Kidney capillary endothelial cell (primary cell): ENCODE data around the gene SMARCA4.
"Not testable (repeated sequence)": the region's sequence is repeated elsewhere in the genome, so short reads cannot be mapped to it uniquely, and the experiment has no call there.

Experiments
- DNase-seq: peaks from one replicate; pipeline ENCODE4 v3.0.0-alpha.2; 2018; ENCODE audit warnings: low spot score

SMARCA4 gene

DNA sequence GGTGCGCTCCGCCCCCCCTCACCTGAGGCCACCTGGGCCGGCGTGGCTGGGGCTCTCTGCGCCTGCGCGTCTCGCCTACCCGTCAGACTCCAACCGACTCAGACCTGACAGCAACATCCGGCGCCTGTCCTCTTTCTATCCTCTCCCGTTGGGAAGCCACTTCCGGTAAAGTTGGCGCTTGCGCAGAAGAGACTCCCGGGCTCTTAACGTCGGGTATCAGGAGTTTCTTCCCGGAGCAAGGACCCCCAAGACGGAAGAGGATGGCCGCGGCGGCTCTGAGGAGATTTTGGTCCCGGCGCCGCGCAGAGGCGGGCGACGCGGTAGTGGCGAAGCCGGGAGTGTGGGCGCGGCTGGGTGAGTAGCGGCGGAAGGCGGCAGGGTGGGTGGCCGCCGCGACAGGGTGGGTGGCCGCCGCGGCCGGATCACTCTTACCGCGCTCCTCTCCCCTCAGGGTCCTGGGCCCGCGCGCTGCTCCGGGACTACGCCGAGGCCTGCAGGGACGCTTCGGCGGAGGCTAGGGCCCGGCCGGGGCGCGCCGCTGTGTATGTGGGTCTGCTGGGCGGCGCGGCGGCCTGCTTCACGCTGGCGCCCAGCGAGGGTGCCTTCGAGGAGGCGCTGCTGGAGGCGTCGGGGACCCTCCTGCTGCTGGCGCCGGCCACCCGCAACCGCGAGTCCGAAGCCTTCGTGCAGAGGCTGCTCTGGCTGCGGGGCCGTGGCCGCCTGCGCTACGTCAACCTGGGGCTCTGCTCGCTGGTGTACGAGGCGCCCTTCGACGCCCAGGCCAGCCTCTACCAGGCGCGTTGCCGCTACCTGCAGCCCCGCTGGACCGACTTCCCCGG is 32.0 kb upstream of the SMARCA4 start, which contains the start of the genes TIMM29 and YIPF2:
Gene TIMM29, plus strand, starts transcription at position 249 of the 839 bp plus-strand sequence. Its CDS starts 12 bp downstream, at position 261.
Gene YIPF2, minus strand, starts transcription at position 77 of the 839 bp plus-strand sequence. CDS start 229 bp downstream, outside the sequence.
- DNase-seq = peak; percentile 97

DNA sequence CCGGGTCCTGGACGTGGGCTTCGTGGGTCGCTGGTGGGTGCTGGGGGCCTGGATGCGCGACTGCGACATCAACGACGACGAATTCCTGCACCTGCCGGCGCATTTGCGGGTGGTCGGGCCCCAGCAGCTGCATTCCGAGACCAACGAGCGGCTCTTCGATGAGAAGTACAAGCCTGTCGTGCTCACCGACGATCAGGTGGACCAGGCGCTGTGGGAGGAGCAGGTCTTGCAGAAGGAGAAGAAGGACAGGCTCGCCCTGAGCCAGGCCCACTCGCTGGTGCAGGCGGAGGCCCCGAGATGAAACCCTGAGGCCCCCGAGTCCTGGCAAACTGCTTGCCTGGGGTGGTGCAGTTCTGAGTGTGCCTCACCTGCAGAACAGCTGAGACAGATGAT is 31.4 kb upstream of the SMARCA4 start:
- DNase-seq = no peak

GRCh38 chr19:10935371-10936059 is 25.3 kb upstream of the SMARCA4 start:
- DNase-seq = no peak

- DNase-seq = peak; percentile 76
Measured at GRCh38 chr19:10936661-10937084, 24.2 kb upstream of the SMARCA4 start.

- not testable (repeated sequence) for DNase-seq
Measured at GRCh38 chr19:10941649-10942048, 19.2 kb upstream of the SMARCA4 start.

DNA sequence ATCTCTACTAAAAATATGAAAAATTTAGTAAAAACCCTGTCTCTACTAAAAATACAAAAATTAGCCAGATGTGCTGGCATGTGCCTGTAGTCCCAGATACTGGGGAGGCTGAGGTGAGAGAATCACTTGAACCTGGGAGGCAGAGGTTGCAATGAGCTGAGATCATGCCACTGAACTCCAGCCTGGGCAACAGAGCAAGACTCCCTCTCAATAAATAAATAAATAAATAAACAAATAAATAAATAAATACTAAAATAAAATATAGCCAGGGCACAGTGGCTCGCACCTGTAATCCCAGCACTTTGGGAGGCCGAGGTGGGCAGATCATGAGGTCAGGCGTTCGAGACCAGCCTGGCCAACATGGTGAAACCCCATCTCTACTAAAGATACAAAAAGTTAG is 17.4 kb upstream of the SMARCA4 start:
- not testable (repeated sequence) for DNase-seq

DNA sequence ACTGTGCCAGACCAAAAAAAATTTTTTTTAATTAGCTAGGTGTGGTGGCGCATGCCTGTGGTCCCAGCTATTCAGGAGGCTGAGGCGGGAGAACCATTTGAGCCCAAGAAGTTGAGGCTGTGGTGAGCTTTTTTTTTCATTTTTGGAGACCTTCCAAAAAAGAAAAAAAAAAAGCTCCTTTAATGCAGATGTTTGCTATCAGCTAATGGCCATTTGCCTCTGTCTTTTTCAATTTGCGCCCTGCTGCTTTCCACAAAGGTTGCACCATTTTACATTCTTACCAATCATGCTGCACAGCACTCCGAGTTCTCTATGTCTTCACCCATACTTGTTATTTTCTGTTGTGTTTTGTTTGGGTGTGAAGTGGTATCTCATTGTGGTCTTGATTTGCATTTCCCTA is 15.6 kb upstream of the SMARCA4 start:
- DNase-seq = no peak

- no peak for DNase-seq
Measured at GRCh38 chr19:10946958-10947657, 13.7 kb upstream of the SMARCA4 start.

DNA sequence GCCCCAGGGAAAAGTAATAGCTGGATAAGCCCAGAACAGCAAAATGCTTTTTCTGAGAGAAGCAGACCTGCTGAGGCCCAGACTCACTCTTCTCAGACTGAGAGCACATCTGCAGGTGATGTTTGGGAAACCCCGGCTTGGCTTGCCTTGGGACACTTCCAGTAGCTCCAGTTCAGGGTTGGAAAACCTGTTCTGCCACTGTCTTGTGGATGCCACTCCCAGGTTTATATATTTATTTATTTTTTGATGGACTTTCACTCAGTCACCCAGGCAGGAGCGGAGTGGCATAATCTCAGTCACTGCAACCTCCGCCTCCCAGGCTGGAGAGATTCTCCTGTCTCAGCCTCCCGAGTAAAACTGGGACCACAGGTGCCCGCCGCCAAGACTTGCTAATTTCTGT is 8.0 kb upstream of the SMARCA4 start:
- no peak for DNase-seq

DNA sequence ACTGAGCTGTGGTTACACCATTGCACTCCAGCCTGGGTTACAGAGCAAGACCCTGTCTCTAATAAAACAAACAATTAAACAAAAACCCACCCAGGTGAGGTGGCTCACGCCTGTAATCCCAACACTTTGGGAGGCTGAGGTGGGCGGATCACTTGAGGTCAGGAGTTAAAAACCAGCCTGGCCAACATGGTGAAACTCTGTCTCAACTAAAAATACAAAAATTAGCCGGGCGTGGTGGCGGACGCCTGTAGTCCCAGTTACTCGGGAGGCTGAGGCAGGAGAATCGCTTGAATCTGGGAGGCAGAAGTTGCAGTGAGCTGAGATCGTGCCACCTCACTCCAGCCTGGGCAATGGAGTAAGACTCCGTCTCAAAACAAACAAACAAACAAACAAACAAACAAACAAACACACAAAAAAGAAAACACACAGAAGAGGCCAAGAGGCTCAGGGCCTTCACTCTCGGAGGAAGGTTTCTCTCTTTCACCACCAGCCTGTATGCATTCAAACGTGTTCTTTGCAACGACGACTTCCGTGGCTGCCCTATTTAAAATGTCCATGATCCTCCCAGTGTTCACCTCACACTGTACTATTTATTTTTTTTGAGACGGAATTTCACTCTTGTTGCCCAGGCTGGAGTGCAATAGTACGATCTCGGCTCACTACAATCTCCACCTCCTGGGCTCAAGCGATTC is 1.4 kb upstream of the SMARCA4 start:
- DNase-seq = not testable (repeated sequence)

DNA sequence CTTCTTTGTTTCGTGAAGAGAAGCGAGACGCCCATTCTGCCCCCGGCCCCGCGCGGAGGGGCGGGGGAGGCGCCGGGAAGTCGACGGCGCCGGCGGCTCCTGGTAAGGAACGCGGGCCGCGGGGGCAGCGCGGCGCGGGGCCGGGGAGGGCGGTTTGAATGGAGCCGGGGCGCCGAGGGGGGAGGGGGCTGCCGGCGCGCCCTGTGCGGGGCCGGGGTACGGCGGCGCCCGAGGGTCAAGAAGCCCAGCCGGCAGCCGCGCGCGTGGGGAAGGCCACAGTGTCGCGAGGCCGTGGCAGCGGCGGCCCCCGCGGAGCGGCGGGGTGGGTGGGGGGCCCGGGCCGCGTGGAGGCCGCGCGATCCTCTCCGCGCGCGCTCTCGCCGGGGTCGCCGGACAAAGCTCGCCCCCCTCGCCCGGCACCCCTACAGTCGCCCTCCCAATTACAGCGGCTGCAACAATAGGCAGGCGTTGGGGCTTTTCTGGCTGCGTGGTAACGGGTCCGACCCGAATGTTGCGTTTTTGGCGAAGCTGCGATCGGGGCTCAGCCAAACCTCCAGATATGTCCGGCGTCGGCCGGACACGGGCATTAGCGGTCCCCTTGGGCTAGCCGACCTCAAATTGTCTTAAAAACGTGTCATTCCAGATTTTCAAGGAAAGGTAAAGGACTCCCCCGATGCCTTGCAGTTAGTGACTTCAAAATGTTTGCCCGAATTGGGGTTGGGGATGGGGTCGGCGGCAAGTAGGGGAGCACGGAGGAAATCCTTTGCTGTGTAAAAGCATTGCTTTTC is 437 bp downstream of the SMARCA4 start:
- peak; percentile 24 for DNase-seq

GRCh38 chr19:10962863-10963262 is 2.0 kb downstream of the SMARCA4 start:
- no peak for DNase-seq

- no peak for DNase-seq
Measured at GRCh38 chr19:10963865-10964264, 3.0 kb downstream of the SMARCA4 start.

GRCh38 chr19:10964903-10965302 is 4.1 kb downstream of the SMARCA4 start:
- DNase-seq = no peak

DNA sequence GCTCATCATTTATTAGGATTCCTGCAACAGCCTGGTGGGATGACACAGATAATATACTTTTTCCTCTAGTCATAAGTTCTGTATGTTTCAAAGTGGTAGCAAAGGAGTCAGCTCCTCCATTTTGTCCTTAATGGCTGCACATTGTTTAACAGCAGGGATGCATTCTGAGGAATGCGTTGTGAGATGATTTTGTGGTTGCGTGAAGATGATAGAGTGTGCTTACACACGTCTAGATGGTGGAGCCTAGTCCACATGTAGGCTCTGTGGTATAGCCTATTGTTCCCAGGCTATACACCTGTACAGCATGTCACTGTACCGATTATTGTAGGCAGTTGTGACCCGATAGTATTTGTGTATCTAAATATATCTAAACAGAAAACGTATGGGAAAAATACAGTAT is 4.6 kb downstream of the SMARCA4 start:
- DNase-seq = no peak

DNA sequence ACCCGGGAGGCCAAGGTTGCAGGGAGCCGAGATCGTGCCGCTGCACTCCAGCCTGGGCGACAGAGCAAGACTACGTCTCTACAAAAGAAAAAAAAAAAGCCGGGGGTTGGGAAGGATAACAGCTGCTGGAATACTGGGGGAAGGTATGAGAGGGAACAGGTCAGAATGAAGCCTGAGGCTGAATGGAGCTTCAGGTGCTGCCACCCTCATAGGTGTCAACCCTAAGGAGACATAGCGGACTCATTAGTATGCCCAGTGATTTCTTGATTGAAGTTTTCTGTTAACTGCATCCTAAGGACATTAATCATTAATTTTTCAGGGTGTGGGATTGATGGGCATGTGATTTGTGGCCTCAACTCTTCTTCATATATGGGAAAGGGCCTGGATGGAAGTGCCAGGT is 6.0 kb downstream of the SMARCA4 start:
- no peak for DNase-seq

DNA sequence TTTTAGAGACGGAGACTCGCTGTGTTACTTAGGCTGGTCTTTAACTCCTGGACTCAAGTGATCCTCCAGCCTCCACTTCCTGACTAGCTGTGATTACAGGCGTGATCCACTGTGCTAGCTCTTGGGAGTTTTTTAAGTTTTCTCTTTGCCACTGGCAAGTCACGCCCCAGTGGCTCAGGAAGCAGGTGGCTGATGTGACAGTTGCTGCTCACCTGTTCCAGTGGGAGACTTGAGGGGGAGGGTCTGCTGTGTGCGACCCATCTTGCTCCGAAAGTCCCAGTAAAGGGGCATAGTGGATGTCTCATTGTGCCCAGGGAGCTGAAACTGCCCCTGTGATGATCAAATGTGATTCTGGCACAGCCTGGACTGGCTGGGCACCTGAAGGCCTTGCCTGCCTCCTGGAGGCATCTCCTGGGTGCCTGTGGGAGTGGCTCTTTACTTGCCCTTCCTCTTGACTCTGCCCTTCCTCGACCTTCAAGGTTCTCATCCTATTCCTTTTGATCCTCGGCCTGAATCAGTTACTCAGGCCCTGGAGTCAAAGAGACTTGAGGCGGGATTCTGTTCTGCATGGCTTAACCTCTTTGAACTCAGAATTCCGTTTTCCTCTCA is 7.8 kb downstream of the SMARCA4 start:
- no peak for DNase-seq

GRCh38 chr19:10971107-10971726 is 10.4 kb downstream of the SMARCA4 start:
- DNase-seq = no peak

GRCh38 chr19:10975374-10976130 is 14.7 kb downstream of the SMARCA4 start:
- peak; percentile 24 for DNase-seq
